Stimulated activated naive B cell treated with anti-CD40 and anti-IgM and Interleukin-4, amounts not matched to agents 10 μg/mL and 1 μg/mL and 100 μg/mL, for 72 hours (primary cell): ENCODE data around the gene ADAMTS17.

ENCODE experiments used
- ATAC-seq, 2 donors: fragments of 150-1000 bp; cut with Tn5 transposase; replicated peaks; 2 replicates each; pipeline ENCODE4 v1.10.0; 2021; ENCODE audit warnings: moderate library complexity in 1 of 2
- DNase-seq: peaks from one replicate; pipeline ENCODE4 v3.0.0; 2021
- H3K27ac Mint-ChIP-seq: one replicate; pipeline ENCODE4 v1.8.0; 2022; ENCODE audit warnings: mild to moderate bottlenecking, mixed read lengths
- H3K27me3 Mint-ChIP-seq, 2 donors: one replicate each; pipeline ENCODE4 v1.8.0; 2022; ENCODE audit warnings: mixed read lengths in 2 of 2
- H3K36me3 Mint-ChIP-seq, 2 donors: one replicate each; pipeline ENCODE4 v1.8.0; 2022; ENCODE audit warnings: mixed read lengths in 2 of 2, mild to moderate bottlenecking in 1 of 2
- H3K4me1 Mint-ChIP-seq, 2 donors: one replicate each; pipeline ENCODE4 v1.8.0; 2022; ENCODE audit warnings: mixed read lengths in 2 of 2, mild to moderate bottlenecking in 1 of 2
- H3K4me3 Mint-ChIP-seq, 2 donors: one replicate each; pipeline ENCODE4 v1.8.0; 2022; ENCODE audit warnings: mild to moderate bottlenecking in 2 of 2, mixed read lengths in 2 of 2, moderate library complexity in 1 of 2
- H3K9me3 Mint-ChIP-seq, 2 donors: one replicate each; pipeline ENCODE4 v1.8.0; 2022; ENCODE audit warnings: mixed read lengths in 2 of 2, mild to moderate bottlenecking in 1 of 2

ADAMTS17 gene

DNA sequence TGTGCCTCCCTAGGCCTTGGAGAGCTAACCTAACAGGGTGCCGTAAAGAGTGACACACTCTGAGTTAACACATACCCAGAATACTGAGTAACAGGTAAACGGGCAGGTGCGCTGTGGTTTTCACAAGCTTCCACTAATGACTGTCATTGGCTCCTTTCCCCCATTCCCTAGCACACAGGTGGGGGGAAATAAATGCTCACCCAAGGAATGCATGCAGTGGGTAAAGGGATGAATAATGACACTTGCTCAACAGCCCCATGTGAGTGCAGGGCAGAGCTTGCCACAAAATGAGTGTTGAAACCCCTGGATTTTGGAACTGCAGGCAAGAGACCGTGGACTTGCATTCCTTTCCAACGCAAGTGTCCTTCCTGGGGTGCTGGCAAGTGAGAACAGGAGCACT, 57.6 kb downstream of the ADAMTS17 start:
- no peak for ATAC-seq
- H3K27ac Mint-ChIP-seq: no peak overlapping the region
- no peaks in the 10 kb centered on the region for H3K36me3 Mint-ChIP-seq
- H3K4me3 Mint-ChIP-seq: no peak overlapping the region
- no peak for DNase-seq
- H3K4me1 Mint-ChIP-seq: no peaks in the 10 kb centered on the region
- peaks cover 6 to 17% of the 10 kb centered on the region in 2 donors for H3K9me3 Mint-ChIP-seq
- peaks cover 4 to 8% of the 10 kb centered on the region in 2 donors for H3K27me3 Mint-ChIP-seq

DNA sequence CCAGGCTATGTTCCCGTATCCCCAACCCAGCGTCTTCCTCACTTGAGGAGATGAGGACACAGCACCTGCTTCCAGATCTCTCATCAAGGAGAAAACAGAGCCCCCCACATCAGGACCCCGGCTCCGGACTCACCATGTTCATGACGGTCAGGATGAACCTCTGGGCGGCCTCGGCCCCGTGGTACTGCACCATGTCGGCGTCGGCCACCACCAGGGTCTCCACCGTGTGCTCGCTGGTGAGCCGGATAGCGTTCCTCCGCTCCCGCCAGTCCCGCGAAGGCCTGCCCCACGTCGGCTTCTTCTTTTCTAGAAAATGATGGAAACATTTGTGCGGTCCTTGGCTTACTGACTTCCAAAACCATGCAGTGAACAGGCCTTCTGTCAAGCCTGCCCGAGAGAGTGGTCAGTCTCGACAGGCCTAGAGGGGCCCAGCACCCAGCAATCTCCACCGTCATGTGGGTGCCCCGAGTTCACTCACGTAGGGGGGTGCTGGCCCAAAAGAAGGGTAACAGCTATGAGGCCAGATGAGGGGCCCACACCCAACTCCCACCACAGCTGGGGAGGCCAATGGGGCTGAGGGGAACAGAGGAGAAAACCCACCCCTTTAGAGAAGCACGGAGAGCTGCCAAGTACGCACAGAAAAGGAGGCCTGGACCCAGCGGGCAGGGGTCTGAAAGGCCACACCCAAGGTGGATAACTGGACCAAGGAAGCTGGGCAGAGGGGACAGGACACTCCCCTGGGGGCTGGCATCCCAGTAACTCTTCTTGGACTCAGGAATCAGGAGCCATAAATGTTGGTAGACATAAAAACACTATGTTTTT, 60.5 kb downstream of the ADAMTS17 start:
- H3K36me3 Mint-ChIP-seq: no peaks in the 10 kb centered on the region
- H3K27ac Mint-ChIP-seq: no peak overlapping the region
- peaks cover 4 to 8% of the 10 kb centered on the region in 2 donors for H3K27me3 Mint-ChIP-seq
- no peak overlapping the region for H3K4me3 Mint-ChIP-seq
- ATAC-seq (no peak), DNase-seq (no peak)
- H3K9me3 Mint-ChIP-seq: peaks cover 4% of the 10 kb centered on the region in 2 donors
- H3K4me1 Mint-ChIP-seq: no peaks in the 10 kb centered on the region

DNA sequence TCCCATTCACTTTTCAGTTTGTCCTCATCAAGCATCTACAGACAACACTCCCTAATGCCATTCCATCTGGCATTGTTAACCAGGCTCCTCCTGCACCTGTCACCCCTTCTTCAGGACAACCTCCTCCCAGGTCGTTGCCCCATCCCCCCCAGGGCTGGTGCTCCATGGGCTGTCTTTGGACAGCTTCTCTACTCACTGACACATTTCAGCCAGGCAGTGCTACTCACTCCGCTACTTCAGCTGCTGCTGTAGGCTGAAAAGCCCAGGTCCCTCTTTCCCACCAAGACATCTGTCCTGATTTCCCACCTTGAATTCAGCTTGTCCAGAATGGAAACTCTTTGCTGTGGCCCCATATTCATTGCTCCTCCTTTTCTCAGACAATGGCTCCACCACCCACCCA, 61.9 kb downstream of the ADAMTS17 start:
- Mint-ChIP-seq H3K9me3 (peaks cover 0 to 4% of the 10 kb centered on the region in 2 donors), H3K27me3 (peaks cover 4 to 13% of the 10 kb centered on the region in 2 donors), H3K27ac (no peak overlapping the region), H3K36me3 (peaks cover 0 to 2% of the 10 kb centered on the region in 2 donors), H3K4me3 (no peak overlapping the region), H3K4me1 (no peaks in the 10 kb centered on the region)
- no peak for DNase-seq
- ATAC-seq: no peak

DNA sequence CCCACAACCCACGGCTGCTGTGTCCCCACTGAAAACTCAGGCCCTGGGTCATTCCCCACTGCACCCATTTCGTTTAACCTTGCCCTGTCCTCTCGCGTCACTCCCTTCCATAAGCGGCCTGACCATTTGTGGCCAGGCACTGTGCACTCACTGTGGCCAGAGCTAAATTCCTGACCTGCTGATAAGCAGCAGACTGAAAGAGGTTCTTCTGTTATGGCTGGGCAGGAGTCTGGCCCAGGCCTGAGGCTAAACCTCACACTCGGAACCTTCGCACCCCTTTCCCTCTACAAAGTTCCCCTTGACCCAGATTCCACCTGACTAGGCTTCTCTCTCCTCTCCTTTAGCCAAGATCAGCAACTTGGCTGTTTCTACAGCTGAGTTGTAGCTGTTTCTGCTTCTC, 62.3 kb downstream of the ADAMTS17 start:
- Mint-ChIP-seq H3K36me3 (peaks cover 0 to 3% of the 10 kb centered on the region in 2 donors), H3K4me3 (no peak overlapping the region), H3K27me3 (peaks cover 4 to 15% of the 10 kb centered on the region in 2 donors), H3K27ac (no peak overlapping the region), H3K4me1 (no peaks in the 10 kb centered on the region), H3K9me3 (peaks cover under 1 to 4% of the 10 kb centered on the region in 2 donors)
- DNase-seq: no peak
- no peak for ATAC-seq

GRCh38 chr15:100278596-100279380, 63.0 kb downstream of the ADAMTS17 start:
- no peak for ATAC-seq
- H3K9me3 Mint-ChIP-seq: peaks cover 7 to 8% of the 10 kb centered on the region in 2 donors

DNA sequence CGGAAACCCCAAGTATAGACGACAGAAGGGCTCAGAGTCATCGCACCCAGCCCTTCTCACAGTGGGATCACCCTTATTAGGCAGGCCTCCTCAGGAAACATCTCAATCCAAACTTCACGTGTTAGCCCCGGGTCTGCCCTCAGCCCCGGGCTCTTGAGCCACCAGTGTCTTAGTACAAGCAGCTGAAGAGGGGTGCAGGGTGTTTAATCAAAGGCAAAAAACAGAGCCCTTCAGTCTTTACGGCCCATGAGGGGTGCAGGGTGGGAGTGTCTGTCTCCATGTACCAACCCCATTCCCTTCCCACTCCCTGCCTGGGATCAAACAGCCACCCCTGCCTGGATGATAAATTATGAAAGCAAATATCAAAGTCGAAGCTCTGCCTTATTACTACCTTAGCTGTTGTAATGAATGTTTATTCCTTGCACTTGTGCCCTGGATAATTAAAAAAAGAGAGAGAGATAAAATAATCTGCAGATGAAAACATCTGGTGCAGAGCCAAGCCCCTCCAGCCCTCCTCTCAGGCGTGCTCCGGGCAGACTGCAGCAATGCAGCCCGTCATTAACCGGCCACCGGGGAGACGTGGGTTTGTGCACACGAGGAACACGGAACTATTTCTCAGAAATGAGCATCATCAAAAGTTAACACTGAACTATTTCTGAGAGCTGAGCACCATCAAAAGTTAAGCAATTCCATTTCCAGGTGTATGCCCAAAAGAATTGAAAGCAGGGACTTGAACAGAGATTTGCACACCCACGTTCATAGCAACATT, 64.5 kb downstream of the ADAMTS17 start:
- DNase-seq: no peak
- peaks cover 0 to 3% of the 10 kb centered on the region in 2 donors for H3K36me3 Mint-ChIP-seq
- ATAC-seq: no peak
- no peaks in the 10 kb centered on the region for H3K4me1 Mint-ChIP-seq
- H3K27ac Mint-ChIP-seq: no peak overlapping the region
- no peak overlapping the region for H3K4me3 Mint-ChIP-seq
- H3K9me3 Mint-ChIP-seq: peaks cover 19% of the 10 kb centered on the region in 2 donors
- H3K27me3 Mint-ChIP-seq: peaks cover 4 to 15% of the 10 kb centered on the region in 2 donors

More at GRCh38 chr15:100278596-100279380, 63.0 kb downstream of the ADAMTS17 start:
- Mint-ChIP-seq H3K27me3 (peaks cover 4 to 15% of the 10 kb centered on the region in 2 donors), H3K4me1 (no peaks in the 10 kb centered on the region), H3K4me3 (no peak overlapping the region), H3K36me3 (peaks cover 0 to 3% of the 10 kb centered on the region in 2 donors), H3K27ac (no peak overlapping the region)
- no peak for DNase-seq

DNA sequence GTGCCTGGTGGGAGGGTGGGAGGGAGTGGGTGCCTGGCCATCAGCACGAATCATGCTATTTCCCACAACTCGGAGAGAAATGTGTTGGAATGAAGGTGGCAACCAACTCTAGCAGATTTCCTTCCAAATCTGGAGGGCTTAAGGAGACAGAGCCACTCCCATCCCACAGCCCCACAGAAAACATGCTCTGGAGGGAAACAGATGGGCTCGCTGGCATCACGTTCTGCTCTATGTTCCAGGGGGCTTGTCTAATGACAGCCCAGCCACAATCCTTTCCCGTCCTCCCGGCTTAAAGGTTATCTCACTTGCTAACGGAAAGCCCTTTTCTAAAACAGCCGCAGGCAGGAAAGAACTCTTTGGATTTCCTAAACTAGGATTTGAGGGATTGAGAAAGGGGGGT, 65.3 kb downstream of the ADAMTS17 start:
- Mint-ChIP-seq H3K4me3 (no peak overlapping the region), H3K36me3 (peaks cover 0 to 3% of the 10 kb centered on the region in 2 donors), H3K4me1 (no peaks in the 10 kb centered on the region), H3K9me3 (peaks cover 20 to 23% of the 10 kb centered on the region in 2 donors), H3K27ac (no peak overlapping the region), H3K27me3 (peaks cover 4 to 15% of the 10 kb centered on the region in 2 donors)
- DNase-seq (no peak), ATAC-seq (no peak)

DNA sequence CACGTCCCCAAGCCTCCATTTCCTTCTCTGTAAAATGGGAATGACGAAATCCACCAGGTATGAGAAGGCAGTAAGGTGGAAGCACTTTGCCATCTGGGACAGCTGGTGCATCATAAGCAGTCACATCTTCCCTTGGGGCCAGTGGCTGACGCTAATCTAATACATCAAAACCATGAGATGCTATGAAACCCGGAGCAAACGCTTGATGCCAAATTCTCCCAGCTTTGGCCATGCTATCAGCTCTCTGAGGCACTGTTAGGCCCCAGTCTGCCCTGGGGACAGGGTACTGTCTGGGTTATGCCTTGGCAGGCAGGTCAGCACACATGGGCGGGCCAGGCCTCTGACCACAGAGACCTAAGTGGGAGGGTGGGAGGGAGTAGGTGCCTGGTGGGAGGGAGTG, 66.1 kb downstream of the ADAMTS17 start:
- DNase-seq (no peak), ATAC-seq (no peak)
- no peak overlapping the region for H3K27ac Mint-ChIP-seq
- peaks cover 22 to 26% of the 10 kb centered on the region in 2 donors for H3K9me3 Mint-ChIP-seq
- H3K4me1 Mint-ChIP-seq: no peaks in the 10 kb centered on the region
- no peak overlapping the region for H3K4me3 Mint-ChIP-seq
- H3K36me3 Mint-ChIP-seq: peaks cover 0 to 3% of the 10 kb centered on the region in 2 donors
- peaks cover 4 to 15% of the 10 kb centered on the region in 2 donors for H3K27me3 Mint-ChIP-seq

DNA sequence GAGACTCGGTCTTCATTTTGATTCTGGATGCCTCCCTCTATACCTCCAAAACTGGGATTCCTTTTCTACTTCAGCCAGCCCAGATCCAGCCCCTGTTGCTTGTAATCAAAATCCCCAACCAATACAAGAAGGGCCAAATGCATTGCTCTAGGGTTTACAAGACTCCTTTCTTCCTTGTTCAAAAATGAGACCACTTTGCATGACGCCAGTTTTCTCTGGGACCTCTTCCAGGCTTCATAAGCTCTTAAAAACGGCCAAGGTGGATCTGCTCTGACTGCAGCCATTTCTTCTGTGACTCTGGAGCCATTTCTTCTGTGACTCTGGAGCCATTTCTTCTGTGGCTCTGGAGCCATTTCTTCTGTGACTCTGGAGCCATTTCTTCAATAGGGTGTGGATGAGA, 71.9 kb downstream of the ADAMTS17 start:
- peaks cover under 1 to 1% of the 10 kb centered on the region in 2 donors for H3K27me3 Mint-ChIP-seq
- DNase-seq (no peak), ATAC-seq (no peak)
- peaks cover 0 to under 1% of the 10 kb centered on the region in 2 donors for H3K36me3 Mint-ChIP-seq
- H3K4me1 Mint-ChIP-seq: no peaks in the 10 kb centered on the region
- no peak overlapping the region for H3K27ac Mint-ChIP-seq
- H3K9me3 Mint-ChIP-seq: peaks cover 18 to 26% of the 10 kb centered on the region in 2 donors
- H3K4me3 Mint-ChIP-seq: no peak overlapping the region

DNA sequence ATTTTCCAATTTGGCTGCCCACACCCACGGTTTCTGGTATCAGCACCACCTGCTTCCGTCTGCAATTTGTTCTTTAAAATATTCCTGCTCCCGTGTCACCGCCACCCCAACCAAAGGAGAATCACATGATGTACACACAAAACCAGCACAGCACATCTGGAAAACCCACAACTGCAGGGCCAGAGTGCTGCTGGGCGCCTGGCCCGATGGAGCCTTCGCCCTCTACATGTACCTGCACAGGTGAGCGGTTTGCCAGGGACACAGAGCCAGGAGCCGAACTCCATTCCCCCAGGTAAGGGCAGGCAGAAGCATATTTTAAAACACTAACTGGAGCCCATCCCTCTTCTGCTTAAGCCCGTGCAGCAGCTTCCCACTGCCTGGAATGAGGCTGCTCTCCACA, 75.6 kb downstream of the ADAMTS17 start:
- Mint-ChIP-seq H3K4me3 (no peak overlapping the region), H3K27me3 (no peaks in the 10 kb centered on the region), H3K9me3 (peaks cover 3% of the 10 kb centered on the region in 2 donors), H3K4me1 (no peaks in the 10 kb centered on the region), H3K27ac (no peak overlapping the region), H3K36me3 (no peaks in the 10 kb centered on the region)
- DNase-seq (no peak), ATAC-seq (no peak)

DNA sequence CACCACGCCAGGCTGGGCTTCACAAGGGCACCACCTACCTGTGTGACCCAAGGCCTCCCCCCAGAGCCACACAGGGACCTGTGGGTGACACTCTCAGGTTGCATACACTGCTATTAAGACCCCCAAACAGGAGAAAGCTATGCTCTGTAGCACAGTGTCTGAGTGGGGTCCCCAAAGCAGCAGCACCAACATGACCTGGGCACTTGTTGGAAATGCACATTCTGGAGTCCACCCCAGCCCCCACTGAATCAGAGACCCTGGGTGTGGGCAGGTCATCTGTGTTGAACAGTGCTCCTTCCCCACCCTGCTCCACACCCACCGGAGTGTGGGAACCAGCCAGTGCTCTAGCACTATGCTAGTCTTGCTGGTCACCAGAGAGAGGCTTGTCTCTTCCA, 76.1 kb downstream of the ADAMTS17 start:
- peaks cover under 1% of the 10 kb centered on the region in 2 donors for H3K9me3 Mint-ChIP-seq
- no peaks in the 10 kb centered on the region for H3K4me1 Mint-ChIP-seq
- no peak overlapping the region for H3K4me3 Mint-ChIP-seq
- ATAC-seq (no peak), DNase-seq (no peak)
- H3K27ac Mint-ChIP-seq: no peak overlapping the region
- H3K27me3 Mint-ChIP-seq: no peaks in the 10 kb centered on the region
- H3K36me3 Mint-ChIP-seq: no peaks in the 10 kb centered on the region

DNA sequence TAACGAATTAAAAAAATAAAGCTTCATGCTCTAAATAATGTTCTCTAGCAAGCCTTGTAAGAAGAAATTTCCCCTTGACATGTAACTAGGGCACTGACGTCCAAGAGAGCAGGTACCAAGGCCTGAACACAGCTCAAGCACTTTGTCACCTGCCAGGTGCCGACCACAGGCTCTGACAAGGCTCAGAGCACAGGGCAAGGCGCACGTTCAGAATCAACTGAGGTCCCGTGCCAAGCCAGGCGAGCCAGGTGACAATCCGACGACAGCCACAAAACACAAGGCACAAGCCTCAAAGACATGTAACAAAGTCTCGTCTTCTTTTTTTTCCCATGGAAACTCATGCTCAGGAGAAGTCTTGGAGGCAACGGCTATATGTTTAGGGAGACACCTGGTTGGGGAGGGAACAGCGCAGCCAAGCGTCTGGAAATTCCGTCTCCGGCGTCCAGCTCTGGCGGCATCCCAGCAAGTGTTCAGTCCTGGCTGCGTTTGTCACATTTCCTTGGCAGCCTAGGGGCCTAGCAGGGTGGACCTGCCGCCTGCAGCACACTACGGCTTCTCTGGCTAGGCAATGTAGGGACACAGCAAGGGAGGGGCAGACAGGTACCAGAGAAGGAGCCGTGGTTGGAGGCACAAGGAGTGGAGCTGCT, 76.7 kb downstream of the ADAMTS17 start:
- ATAC-seq (no peak), DNase-seq (no peak)
- no peak overlapping the region for H3K27ac Mint-ChIP-seq
- H3K9me3 Mint-ChIP-seq: no peaks in the 10 kb centered on the region
- no peaks in the 10 kb centered on the region for H3K27me3 Mint-ChIP-seq
- H3K4me1 Mint-ChIP-seq: no peaks in the 10 kb centered on the region
- no peaks in the 10 kb centered on the region for H3K36me3 Mint-ChIP-seq
- H3K4me3 Mint-ChIP-seq: no peak overlapping the region

GRCh38 chr15:100263721-100264455, 77.9 kb downstream of the ADAMTS17 start:
- no peak overlapping the region for H3K27ac Mint-ChIP-seq
- H3K27me3 Mint-ChIP-seq: no peaks in the 10 kb centered on the region
- ATAC-seq (no peak), DNase-seq (no peak)
- H3K36me3 Mint-ChIP-seq: no peaks in the 10 kb centered on the region
- H3K9me3 Mint-ChIP-seq: no peaks in the 10 kb centered on the region
- H3K4me1 Mint-ChIP-seq: no peaks in the 10 kb centered on the region
- H3K4me3 Mint-ChIP-seq: no peak overlapping the region
